IMR-90 (cell line): ENCODE measurements around the gene MRPL23. TPM values are rescaled to one million over a fixed set of nuclear protein-coding genes. Genes with fewer than 3 reads are reported as not detected.

Experiments used
- ATAC-seq: fragments of 200-7000 bp; cut with Tn5 transposase; 2 replicates; pipeline ENCODE4 v1.9.1; 2020; ENCODE audit warnings: low read depth, mild to moderate bottlenecking, moderate library complexity
- BruUV-seq: library from RNA; stranded (reverse); fragments of 400-500 nt; replicated peaks from 2 replicates; lab custom pipeline; 2021; lab: Mats Ljungman, UMichigan
- CTCF ChIA-PET: fragments of 300-600 bp; formaldehyde crosslinking; extraction: SDS; loops from one replicate; lab custom pipeline; 2021; ENCODE audit warnings: antibody characterized with exemption; lab: Yijun Ruan, JAX
- POLR2A ChIA-PET: fragments of 300-600 bp; sonication (Branson Sonifier 250); formaldehyde crosslinking; loops from one replicate; lab custom pipeline; 2022; ENCODE audit warnings: antibody characterized with exemption; ENCODE audit not compliant: unreplicated experiment; lab: Charles Lee
- DNase-seq: peaks from one replicate; pipeline ENCODE4 v3.0.0; 2013
- H2AFZ ChIP-seq: replicated peaks from 2 replicates; pipeline ENCODE3; 2013; ENCODE audit warnings: low read length, mild to moderate bottlenecking; ENCODE audit not compliant: poor library complexity
- H2AK5ac ChIP-seq: 2 replicates; pipeline ENCODE4 v1.6.1; 2013; ENCODE audit warnings: low read depth, low read length, inconsistent platforms
- H2AK9ac ChIP-seq: replicated peaks from 2 replicates; pipeline ENCODE3; 2013; ENCODE audit warnings: mild to moderate bottlenecking, low read depth, low read length, moderate library complexity; ENCODE audit not compliant: poor library complexity
- H2BK120ac ChIP-seq: 2 replicates; pipeline ENCODE4 v1.6.1; 2013; ENCODE audit warnings: low read depth, low read length, inconsistent platforms
- H2BK15ac ChIP-seq: 3 replicates; pipeline ENCODE4 v1.6.1; 2013; ENCODE audit warnings: low read depth, low read length, inconsistent platforms
- H2BK20ac ChIP-seq: 2 replicates; pipeline ENCODE4 v1.6.1; 2013; ENCODE audit warnings: low read depth, mild to moderate bottlenecking, inconsistent platforms, low read length, moderate library complexity
- H2BK5ac ChIP-seq: 2 replicates; pipeline ENCODE4 v1.6.1; 2013; ENCODE audit warnings: mild to moderate bottlenecking, low read depth, low read length, inconsistent platforms; ENCODE audit not compliant: poor library complexity, severe bottlenecking
- H3K14ac ChIP-seq: replicated peaks from 2 replicates; pipeline ENCODE4 v1.6.1; 2013; ENCODE audit warnings: low read depth, low read length, inconsistent platforms
- H3K18ac ChIP-seq: 2 replicates; pipeline ENCODE4 v1.6.1; 2013; ENCODE audit warnings: low read depth, low read length, control low read depth
- H3K23ac ChIP-seq: 2 replicates; pipeline ENCODE4 v1.6.1; 2013; ENCODE audit warnings: low read depth, low read length, inconsistent platforms
- H3K27ac ChIP-seq: 2 replicates; pipeline ENCODE4 v1.5.1; 2013; ENCODE audit warnings: mild to moderate bottlenecking, control low read depth, low read length; ENCODE audit not compliant: insufficient read depth
- H3K27me3 ChIP-seq: 2 replicates; pipeline ENCODE4 v1.6.1; 2013; ENCODE audit warnings: low read length; ENCODE audit not compliant: control insufficient read depth, insufficient read depth
- H3K36me3 ChIP-seq: 2 replicates; pipeline ENCODE4 v1.6.1; 2013; ENCODE audit warnings: low read length, mixed read lengths; ENCODE audit not compliant: control insufficient read depth, insufficient read depth
- H3K4ac ChIP-seq: 2 replicates; pipeline ENCODE4 v1.6.1; 2013; ENCODE audit warnings: low read depth, low read length, inconsistent platforms
- H3K4me1 ChIP-seq: 2 replicates; pipeline ENCODE4 v1.6.1; 2013; ENCODE audit warnings: low read length, mixed read lengths; ENCODE audit not compliant: control insufficient read depth, insufficient read depth
- H3K4me2 ChIP-seq: 2 replicates; pipeline ENCODE4 v1.6.1; 2013; ENCODE audit warnings: low read depth, mild to moderate bottlenecking, control low read depth, low read length, moderate library complexity
- H3K4me3 ChIP-seq: 2 replicates; pipeline ENCODE4 v1.5.1; 2013; ENCODE audit warnings: low read depth, mild to moderate bottlenecking, control low read depth, low read length, moderate library complexity; ENCODE audit not compliant: insufficient read depth
- H3K56ac ChIP-seq: 2 replicates; pipeline ENCODE4 v1.6.1; 2013; ENCODE audit warnings: low read length, inconsistent platforms; ENCODE audit not compliant: insufficient read depth; ENCODE audit errors: extremely low read depth
- H3K79me1 ChIP-seq, 2 experiments: 2 replicates each; pipeline ENCODE4 v1.6.1; 2013; ENCODE audit warnings: low read length in 2 of 2, inconsistent platforms in 1 of 2, low read depth in 1 of 2
- H3K9ac ChIP-seq: 2 replicates; pipeline ENCODE4 v1.6.1; 2013; ENCODE audit warnings: low read depth, low read length, control low read depth
- H3K9me1 ChIP-seq: 2 replicates; pipeline ENCODE4 v1.6.1; 2013; ENCODE audit warnings: low read length, inconsistent platforms; ENCODE audit not compliant: insufficient read depth
- H3K9me3 ChIP-seq: 2 replicates; pipeline ENCODE4 v1.6.1; 2013; ENCODE audit warnings: low read length; ENCODE audit not compliant: control insufficient read depth, insufficient read depth
- H4K20me1 ChIP-seq: 2 replicates; pipeline ENCODE4 v1.6.1; 2013; ENCODE audit warnings: low read length, inconsistent platforms; ENCODE audit not compliant: insufficient read depth
- H4K5ac ChIP-seq: 2 replicates; pipeline ENCODE4 v1.6.1; 2013; ENCODE audit warnings: mild to moderate bottlenecking, low read depth, low read length, control low read depth
- H4K8ac ChIP-seq, 2 experiments: 2 replicates each; pipeline ENCODE4 v1.6.1; 2013; ENCODE audit warnings: low read depth in 2 of 2, low read length in 2 of 2, control low read depth in 1 of 2, inconsistent platforms in 1 of 2
- H4K91ac ChIP-seq: 2 replicates; pipeline ENCODE4 v1.6.1; 2013; ENCODE audit warnings: low read depth, low read length, inconsistent platforms; ENCODE audit not compliant: insufficient read depth
- BHLHE40 ChIP-seq: fragments of 150-350 bp; IDR thresholded peaks from 2 replicates; pipeline ENCODE4 v1.6.1; 2016; ENCODE audit warnings: mild to moderate bottlenecking, low read depth, low read length
- CEBPB ChIP-seq: IDR thresholded peaks from 2 replicates; pipeline ENCODE4 v1.6.1; 2012; ENCODE audit warnings: low read depth, low read length, improper control_type of control experiment
- CHD1 ChIP-seq: IDR thresholded peaks from 2 replicates; pipeline ENCODE4 v1.6.1; 2012; ENCODE audit warnings: low read depth, low read length, improper control_type of control experiment
- FOS ChIP-seq: fragments of 150-350 bp; IDR thresholded peaks from 2 replicates; pipeline ENCODE4 v1.6.1; 2016; ENCODE audit warnings: low read depth, low read length
- MAFK ChIP-seq: IDR thresholded peaks from 2 replicates; pipeline ENCODE4 v1.6.1; 2012; ENCODE audit warnings: low read depth, low read length, improper control_type of control experiment
- MAZ ChIP-seq: IDR thresholded peaks from 2 replicates; pipeline ENCODE4 v1.6.1; 2012; ENCODE audit warnings: low read depth, mild to moderate bottlenecking, low read length, improper control_type of control experiment, moderate library complexity, borderline replicate concordance
- MXI1 ChIP-seq: IDR thresholded peaks from 2 replicates; pipeline ENCODE4 v1.6.1; 2012; ENCODE audit warnings: low read depth, mild to moderate bottlenecking, low read length, moderate library complexity, borderline replicate concordance
- NFE2L2 ChIP-seq: fragments of 150-350 bp; IDR thresholded peaks from 2 replicates; pipeline ENCODE4 v1.6.1; 2016; ENCODE audit warnings: low read depth, mild to moderate bottlenecking, low read length
- POLR2A ChIP-seq: IDR thresholded peaks from 2 replicates; pipeline ENCODE4 v1.6.1; 2012; ENCODE audit warnings: mild to moderate bottlenecking, low read depth, low read length
- RAD21 ChIP-seq: IDR thresholded peaks from 2 replicates; pipeline ENCODE4 v1.6.1; 2012; ENCODE audit warnings: low read length, improper control_type of control experiment
- RCOR1 ChIP-seq: IDR thresholded peaks from 2 replicates; pipeline ENCODE4 v1.6.1; 2012; ENCODE audit warnings: mild to moderate bottlenecking, low read length, improper control_type of control experiment; ENCODE audit not compliant: insufficient replicate concordance
- RFX5 ChIP-seq: IDR thresholded peaks from 2 replicates; pipeline ENCODE4 v1.8.0; 2012; ENCODE audit warnings: low read depth, mild to moderate bottlenecking, low read length, moderate library complexity
- SMC3 ChIP-seq: fragments of 150-350 bp; IDR thresholded peaks from 2 replicates; pipeline ENCODE4 v1.6.1; 2016; ENCODE audit warnings: low read depth, mild to moderate bottlenecking, antibody characterized with exemption, low read length, moderate library complexity
- WGBS, 2 experiments: methylation state at CpG; one replicate each; pipeline versions ENCODE4 v1.1.5 to v1.1.7; 2013; ENCODE audit warnings: missing lambda C conversion rate in 2 of 2; ENCODE audit not compliant: insufficient read length in 1 of 2; ENCODE audit errors: extremely low coverage in 2 of 2; 5-methylcytosine and 5-hydroxymethylcytosine counted together
- dilution Hi-C: fragments of 300-500 bp; cut with HindIII; formaldehyde crosslinking; loops from one replicate; pipeline ENCODE4 v1.14.3; 2018; ENCODE audit warnings: low sequenced_read_pairs; ENCODE audit not compliant: unreplicated experiment
- in situ Hi-C: fragments of 300-500 bp; cut with MboI; formaldehyde crosslinking; loops from 3 replicates; pipeline ENCODE4 v1.14.3; 2019; ENCODE audit warnings: low sequenced_read_pairs, inconsistent platforms, mixed read lengths
- intact Hi-C: fragments of 100-400 bp; cut with micrococcal nuclease; formaldehyde crosslinking; loops from 2 replicates; pipeline ENCODE4 v1.10.0; 2022
- polyA plus RNA-seq, 3 experiments: library from polyadenylated mRNA; depleted of rRNA; stranded (reverse); fragments of >200 nt; gene quantifications; 2 replicates each; pipeline ENCODE4 v1.2.3, GENCODE V29; 2012; ENCODE audit warnings: low replicate concordance in 1 of 3
- total RNA-seq: library from RNA; depleted of rRNA; stranded (reverse); fragments of >200 nt; gene quantifications from 2 replicates; pipeline ENCODE4 v1.2.3, GENCODE V29; 2012
- TF ChIP-seq, protein P1 (sequence below): fragments of 150-350 bp; IDR thresholded peaks from 2 replicates; pipeline ENCODE4 v1.6.1; 2016; ENCODE audit warnings: low read depth, mild to moderate bottlenecking, low read length, moderate library complexity, borderline replicate concordance
- TF ChIP-seq, protein P2 (sequence below): conservative IDR thresholded peaks from 2 replicates; pipeline ENCODE4 v1.5.1; 2012; ENCODE audit warnings: mild to moderate bottlenecking, low read depth, low read length, improper control_type of control experiment

MRPL23 gene
- total and polyA plus RNA-seq, 2 of the 4 experiments (the other 2 are of a cell fraction), result 68.4 to 114 TPM

DNA sequence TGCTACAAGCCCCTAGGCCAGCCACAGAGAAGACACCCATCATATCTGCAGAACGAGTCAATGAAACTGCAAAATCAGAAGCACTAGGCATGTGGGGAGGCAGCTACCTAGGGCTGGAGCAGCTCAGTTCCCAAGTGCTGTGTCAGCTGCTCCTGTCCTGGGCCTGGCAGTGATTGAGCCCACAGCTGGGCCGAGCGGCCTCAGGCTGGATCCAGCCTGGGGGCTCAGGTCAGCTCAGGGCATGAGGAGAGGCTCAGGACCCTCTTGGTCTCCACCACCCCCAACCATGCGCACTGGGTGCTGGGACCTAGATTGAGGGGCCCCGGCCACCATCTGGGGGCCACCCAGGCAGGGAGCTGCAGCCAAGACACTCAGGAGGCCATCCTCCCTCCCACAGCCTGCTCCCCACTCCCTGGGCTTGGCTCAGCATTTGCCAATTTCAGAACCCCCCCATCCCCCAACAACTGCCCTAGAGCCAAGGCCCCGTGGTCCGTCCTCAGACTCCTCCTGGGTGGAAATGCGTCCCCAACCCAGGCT, 30.1 kb upstream of the MRPL23 start:
- H3K23ac ChIP-seq, result no peak overlapping the region
- no peaks in the 10 kb centered on the region for H3K79me1 ChIP-seq
- H3K4me2 ChIP-seq, result no peak overlapping the region
- ChIA-PET CTCF (no interaction called here), POLR2A (no interaction called here)
- H2AK9ac ChIP-seq, result peak overlapping the region; percentile 13
- H2BK20ac ChIP-seq, result no peak overlapping the region
- ATAC-seq (no peak), DNase-seq (no peak)
- H3K9ac ChIP-seq, result no peak overlapping the region
- H3K14ac ChIP-seq, result no peak overlapping the region
- no peaks in the 10 kb centered on the region for H3K9me1 ChIP-seq
- no peak overlapping the region for H2BK15ac ChIP-seq
- H2AFZ ChIP-seq, result no peak overlapping the region
- no peak overlapping the region for H3K27ac ChIP-seq
- TF ChIP-seq RCOR1, result no peak
- no peak for TF ChIP-seq MXI1
- no peak for TF ChIP-seq FOS
- TF ChIP-seq MAFK, result no peak
- TF ChIP-seq POLR2A, result no peak
- TF ChIP-seq, protein P1, sequence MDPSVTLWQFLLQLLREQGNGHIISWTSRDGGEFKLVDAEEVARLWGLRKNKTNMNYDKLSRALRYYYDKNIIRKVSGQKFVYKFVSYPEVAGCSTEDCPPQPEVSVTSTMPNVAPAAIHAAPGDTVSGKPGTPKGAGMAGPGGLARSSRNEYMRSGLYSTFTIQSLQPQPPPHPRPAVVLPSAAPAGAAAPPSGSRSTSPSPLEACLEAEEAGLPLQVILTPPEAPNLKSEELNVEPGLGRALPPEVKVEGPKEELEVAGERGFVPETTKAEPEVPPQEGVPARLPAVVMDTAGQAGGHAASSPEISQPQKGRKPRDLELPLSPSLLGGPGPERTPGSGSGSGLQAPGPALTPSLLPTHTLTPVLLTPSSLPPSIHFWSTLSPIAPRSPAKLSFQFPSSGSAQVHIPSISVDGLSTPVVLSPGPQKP, result no peak
- no peak for TF ChIP-seq BHLHE40
- no peak for TF ChIP-seq MAZ
- no peak for TF ChIP-seq CEBPB
- TF ChIP-seq, protein P2, sequence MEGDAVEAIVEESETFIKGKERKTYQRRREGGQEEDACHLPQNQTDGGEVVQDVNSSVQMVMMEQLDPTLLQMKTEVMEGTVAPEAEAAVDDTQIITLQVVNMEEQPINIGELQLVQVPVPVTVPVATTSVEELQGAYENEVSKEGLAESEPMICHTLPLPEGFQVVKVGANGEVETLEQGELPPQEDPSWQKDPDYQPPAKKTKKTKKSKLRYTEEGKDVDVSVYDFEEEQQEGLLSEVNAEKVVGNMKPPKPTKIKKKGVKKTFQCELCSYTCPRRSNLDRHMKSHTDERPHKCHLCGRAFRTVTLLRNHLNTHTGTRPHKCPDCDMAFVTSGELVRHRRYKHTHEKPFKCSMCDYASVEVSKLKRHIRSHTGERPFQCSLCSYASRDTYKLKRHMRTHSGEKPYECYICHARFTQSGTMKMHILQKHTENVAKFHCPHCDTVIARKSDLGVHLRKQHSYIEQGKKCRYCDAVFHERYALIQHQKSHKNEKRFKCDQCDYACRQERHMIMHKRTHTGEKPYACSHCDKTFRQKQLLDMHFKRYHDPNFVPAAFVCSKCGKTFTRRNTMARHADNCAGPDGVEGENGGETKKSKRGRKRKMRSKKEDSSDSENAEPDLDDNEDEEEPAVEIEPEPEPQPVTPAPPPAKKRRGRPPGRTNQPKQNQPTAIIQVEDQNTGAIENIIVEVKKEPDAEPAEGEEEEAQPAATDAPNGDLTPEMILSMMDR, result no peak
- no peak for TF ChIP-seq RAD21
- TF ChIP-seq CHD1, result no peak
- no peak for TF ChIP-seq RFX5
- no peak for TF ChIP-seq NFE2L2
- no peak for TF ChIP-seq SMC3
- H4K20me1 ChIP-seq, result no peaks in the 10 kb centered on the region; the same call in 1 of the 2 replicates
- H3K4ac ChIP-seq, result no peak overlapping the region
- no peak overlapping the region for H4K91ac ChIP-seq
- no peak overlapping the region for H2BK5ac ChIP-seq
- WGBS, 2 experiments, result 50% methylated on average over 2 of the region's 8 CpGs; no CpG with 5 or more reads in 1 of the 2 experiments
- no peak overlapping the region for H4K8ac ChIP-seq
- H3K9me3 ChIP-seq, result no peaks in the 10 kb centered on the region
- H3K56ac ChIP-seq, result no peak overlapping the region
- in situ Hi-C loops (no loop called here), intact Hi-C loops (no loop called here), dilution Hi-C loops (no loop called here)
- H3K4me3 ChIP-seq, result no peak overlapping the region
- no peaks in the 10 kb centered on the region for H3K4me1 ChIP-seq
- BruUV-seq, result no TSS peak
- peaks cover 9% of the 10 kb centered on the region for H3K27me3 ChIP-seq
- no peak overlapping the region for H3K18ac ChIP-seq
- H3K36me3 ChIP-seq, result no peaks in the 10 kb centered on the region
- H2BK120ac ChIP-seq, result no peak overlapping the region
- no peak overlapping the region for H4K5ac ChIP-seq
- no peak overlapping the region for H2AK5ac ChIP-seq
